Activated T-cell treated with anti-CD3 and anti-CD28 coated beads for 4 hours (primary cell): ENCODE results near the gene CAMTA1.
"Not testable (repeated sequence)": the region's sequence is repeated elsewhere in the genome, so short reads cannot be mapped to it uniquely, and the experiment has no call there.

Experiments
- DNase-seq: peaks from one replicate; pipeline ENCODE4 v3.0.0-alpha.2; 2020

CAMTA1 gene

DNA sequence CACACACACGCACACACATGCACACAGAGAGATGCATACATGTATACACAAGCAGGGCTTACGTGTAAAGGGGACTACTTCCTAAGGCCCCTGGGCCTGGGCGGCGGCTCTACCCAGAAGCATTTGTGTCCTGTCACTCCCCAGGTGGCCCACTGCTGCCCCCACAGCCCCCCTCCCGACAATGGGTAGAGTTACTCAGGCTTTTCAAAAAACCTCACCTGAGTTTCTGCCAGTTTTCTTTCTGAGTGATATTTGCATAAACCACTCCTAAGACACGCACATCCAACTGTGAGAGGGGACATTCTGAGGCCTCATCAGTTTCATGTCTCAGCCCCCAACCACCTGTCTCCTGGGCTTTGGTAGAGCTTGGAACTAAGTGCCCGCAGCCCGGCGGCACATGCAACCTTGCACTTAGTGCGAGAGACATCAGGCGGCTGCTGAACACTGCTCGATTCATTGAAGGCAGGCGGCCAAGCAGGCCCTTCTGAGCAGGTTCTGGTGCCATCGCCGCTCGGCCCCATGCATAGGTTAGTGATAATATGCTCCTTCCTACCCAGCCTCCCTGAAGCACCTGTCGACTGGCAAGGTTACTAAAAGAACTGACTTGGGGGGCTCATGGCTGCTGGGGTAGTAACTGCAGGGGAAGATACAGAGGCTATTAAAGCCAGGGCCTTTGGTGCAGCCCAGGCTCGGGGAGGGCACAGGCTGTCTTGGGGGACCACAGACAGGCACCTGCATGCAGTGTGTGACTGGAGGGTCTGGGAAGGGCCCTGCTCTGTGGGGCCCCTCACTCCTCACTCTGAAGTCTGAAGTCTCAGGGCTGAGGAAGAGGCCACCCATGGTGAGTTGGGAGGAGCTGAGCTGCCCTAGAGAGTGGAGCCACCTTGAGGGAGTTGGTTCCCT, 621.6 kb downstream of the CAMTA1 start:
- no peak for DNase-seq

DNA sequence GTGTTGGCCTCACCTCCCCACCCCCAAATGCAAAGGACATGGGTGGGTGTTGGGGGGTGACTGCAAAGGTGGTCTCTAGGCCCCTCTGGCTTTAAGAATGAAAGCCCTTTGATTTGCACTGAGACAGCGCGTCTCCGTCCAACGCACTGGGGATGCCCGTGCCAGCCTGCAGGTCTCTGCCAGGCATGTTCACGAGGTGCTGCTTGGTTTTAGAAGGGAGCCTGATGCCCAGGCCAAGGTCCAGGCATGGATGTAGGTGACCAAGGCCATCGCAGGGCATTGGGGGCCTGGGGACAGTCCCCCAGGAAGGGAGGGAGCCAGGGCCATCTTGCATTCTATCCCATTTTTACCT, 622.3 kb downstream of the CAMTA1 start:
- no peak for DNase-seq

- DNase-seq, result no peak
Measured at GRCh38 chr1:7407980-7408770, 622.9 kb downstream of the CAMTA1 start.

- no peak for DNase-seq
Measured at GRCh38 chr1:7408771-7409150, 623.5 kb downstream of the CAMTA1 start.

GRCh38 chr1:7409278-7409677, 624.0 kb downstream of the CAMTA1 start:
- no peak for DNase-seq

GRCh38 chr1:7410156-7410555, 624.9 kb downstream of the CAMTA1 start:
- DNase-seq, result no peak

DNA sequence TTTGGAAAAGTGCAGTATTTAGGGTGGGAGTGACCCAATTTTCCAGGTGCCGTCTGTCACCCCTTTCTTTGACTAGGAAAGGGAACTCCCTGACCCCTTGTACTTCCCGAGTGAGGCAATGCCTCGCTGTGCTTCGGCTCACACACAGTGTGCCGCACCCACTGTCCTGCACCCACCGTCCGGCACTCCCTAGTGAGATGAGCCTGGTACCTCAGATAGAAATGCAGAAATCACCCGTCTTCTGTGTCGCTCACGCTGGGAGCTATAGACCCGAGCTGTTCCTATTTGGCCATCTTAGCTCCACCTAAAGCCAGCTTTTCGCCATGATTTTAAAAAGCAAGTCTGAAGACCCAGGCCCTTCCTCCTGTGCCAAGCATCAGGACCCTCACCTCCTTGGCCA, 632.4 kb downstream of the CAMTA1 start:
- DNase-seq, result not testable (repeated sequence)

DNA sequence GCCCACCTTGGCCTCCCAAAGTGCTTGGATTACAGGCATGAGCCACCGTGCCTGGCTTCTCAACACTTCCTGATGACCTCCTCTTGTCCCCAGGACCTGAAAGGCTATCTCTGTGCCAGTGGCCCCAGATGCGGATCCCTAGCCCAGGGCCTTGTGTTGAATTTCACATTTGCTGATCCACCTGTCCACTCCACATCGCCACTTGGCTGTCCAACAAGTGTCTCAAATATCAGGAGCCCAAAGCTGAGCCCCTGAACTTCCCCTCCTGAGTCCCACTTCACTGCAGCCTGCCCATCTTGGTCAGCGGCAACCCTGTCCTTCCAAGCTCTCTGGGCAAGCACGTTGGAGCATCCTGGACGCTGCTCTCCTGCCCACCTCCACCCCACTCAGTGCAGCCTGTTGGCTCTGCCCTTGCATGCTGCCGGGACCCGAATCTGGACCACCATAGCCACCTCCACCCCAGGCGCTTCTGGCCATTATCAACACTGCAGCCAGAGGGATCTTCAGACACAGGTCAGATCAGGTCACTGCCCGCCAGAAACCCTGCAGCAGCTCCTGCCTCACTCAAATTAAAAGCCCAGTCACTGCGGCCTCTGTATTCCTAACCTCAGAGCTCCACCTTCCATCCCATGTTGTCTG, 633.3 kb downstream of the CAMTA1 start:
- no peak for DNase-seq

DNA sequence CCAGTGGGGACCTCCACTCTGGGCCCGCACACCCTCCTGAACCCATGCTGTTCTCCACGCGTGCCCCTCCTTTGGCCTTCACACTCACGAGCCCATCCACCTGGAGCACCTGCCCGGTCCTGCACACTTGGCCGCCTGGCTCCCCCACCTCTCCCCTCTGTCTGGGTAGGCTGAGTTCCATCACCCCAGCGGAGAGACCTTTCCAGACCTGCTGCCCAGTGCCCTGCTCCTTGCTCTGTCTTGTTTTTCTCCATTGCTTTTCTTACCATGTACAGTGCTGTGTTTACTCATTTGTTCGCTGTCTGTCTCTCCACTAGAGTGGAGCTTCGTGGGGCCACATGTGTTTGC, 634.8 kb downstream of the CAMTA1 start:
- no peak for DNase-seq

DNA sequence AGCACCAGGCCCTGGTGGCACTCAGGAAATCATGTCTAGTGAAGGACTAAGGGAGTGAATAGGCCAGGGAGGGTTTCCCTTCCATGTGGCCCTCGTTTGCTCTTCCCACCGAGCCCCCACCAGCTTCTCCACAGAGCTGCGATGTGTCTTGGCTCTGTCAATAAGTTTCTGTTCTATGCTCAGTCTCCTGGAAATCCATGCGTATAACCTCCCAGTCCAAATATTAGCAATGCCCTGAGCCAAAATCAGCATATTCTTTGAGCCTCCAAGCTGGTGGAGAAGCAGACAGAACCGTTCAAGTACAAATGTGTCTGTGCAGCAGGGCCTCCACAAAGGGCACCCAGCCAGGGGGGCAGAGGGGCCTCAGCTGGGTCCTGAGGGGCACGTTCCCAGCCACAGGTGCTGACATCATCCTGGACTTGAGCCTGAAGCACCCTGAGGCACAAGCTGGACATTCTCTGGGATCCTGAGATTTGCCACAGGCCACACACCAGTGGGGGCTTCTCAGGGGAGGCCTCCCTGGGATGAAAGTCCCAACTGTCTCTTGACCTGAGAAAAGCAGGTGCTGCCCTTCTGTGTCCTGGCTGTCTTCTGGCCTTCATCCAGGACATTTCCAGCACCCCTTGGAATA, 635.3 kb downstream of the CAMTA1 start:
- no peak for DNase-seq

- DNase-seq, result no peak
Measured at GRCh38 chr1:7421471-7422075, 636.3 kb downstream of the CAMTA1 start.

- DNase-seq, result no peak
Measured at GRCh38 chr1:7422081-7422480, 636.8 kb downstream of the CAMTA1 start.

- no peak for DNase-seq
Measured at GRCh38 chr1:7422561-7422960, 637.3 kb downstream of the CAMTA1 start.

DNA sequence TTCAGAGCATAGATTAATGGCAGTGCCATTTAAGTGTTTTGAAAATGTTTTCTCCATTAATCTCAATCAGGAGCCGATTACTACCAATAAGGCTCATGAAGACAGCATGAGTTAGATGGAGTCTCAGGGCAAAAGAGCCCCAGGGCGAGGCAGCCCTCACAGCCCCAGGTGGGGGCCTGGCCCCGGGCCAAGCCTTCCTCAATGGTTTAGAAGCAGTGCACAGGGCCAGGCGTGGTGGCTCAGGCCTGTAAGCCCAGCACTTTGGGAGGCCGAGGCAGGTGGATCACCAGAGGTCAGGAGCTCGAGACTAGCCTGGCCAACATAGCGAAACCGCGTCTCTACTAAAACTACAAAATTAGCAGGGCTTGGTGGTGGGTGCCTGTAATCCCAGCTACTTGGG, 637.7 kb downstream of the CAMTA1 start:
- DNase-seq, result no peak

DNA sequence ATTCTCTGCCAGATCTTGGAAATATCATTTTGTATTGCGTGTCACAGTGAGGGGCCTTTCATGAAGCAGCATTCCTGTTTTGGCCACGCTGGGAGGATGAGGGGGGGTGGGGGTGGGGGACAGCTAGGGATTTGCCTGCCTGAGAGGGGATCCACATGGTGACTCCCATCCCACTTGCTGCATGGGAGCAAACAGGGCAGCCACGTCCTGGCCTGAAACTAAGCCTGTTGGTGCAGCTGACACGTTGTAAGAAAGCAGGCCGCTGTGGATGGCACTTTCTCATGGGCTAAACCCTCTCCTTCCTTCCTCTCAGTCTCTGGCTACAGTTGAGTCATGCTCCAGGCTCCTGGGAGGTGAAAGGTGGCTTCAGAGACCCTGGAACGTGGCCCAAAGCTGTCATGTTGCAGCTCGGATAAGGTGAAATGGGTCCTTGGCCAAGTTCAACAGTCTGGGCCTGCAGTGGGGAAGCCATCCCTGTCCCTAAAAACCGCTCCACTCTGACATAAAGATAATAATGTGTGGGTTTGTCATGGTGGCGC, 639.2 kb downstream of the CAMTA1 start:
- no peak for DNase-seq

DNA sequence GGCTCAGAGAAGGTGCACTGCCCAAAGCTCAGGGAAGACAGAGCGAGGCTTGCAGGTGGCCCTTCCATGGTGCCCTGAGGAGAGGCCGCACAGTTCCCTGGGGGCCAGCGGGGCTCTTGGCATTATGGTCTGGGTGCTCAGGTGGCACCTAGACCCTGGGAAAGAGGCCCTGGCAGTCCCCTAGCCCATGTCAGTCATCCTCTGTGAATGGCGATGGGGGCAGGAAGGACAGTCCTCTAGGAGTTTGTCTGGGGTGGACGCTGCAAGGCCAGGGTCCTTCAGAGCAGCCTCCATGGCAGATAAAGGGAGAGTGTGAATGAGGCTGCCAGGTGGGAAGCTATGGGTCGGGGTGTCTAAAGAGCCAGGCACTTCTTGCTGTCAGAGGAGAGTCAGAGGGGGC, 640.0 kb downstream of the CAMTA1 start:
- no peak for DNase-seq

DNA sequence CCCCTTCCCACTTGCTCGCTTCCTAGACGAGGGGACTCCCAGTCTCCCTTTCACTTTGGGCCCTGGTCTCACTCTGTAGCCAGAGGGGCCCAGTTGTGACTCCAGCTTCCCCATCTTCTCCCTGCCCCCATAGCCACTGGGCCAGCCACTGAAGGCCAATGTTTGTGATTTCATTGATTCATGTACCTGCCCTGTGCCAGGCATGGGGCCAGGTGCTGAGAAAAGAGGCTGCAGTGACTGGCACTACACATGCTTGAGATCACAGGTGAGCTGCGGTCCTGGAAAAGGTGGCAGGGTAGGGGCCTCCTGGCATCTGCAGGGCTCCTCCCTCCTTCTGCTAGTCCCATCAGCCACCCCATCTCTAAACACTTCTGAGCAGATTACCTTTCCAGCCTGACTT, 640.5 kb downstream of the CAMTA1 start:
- DNase-seq, result no peak

DNA sequence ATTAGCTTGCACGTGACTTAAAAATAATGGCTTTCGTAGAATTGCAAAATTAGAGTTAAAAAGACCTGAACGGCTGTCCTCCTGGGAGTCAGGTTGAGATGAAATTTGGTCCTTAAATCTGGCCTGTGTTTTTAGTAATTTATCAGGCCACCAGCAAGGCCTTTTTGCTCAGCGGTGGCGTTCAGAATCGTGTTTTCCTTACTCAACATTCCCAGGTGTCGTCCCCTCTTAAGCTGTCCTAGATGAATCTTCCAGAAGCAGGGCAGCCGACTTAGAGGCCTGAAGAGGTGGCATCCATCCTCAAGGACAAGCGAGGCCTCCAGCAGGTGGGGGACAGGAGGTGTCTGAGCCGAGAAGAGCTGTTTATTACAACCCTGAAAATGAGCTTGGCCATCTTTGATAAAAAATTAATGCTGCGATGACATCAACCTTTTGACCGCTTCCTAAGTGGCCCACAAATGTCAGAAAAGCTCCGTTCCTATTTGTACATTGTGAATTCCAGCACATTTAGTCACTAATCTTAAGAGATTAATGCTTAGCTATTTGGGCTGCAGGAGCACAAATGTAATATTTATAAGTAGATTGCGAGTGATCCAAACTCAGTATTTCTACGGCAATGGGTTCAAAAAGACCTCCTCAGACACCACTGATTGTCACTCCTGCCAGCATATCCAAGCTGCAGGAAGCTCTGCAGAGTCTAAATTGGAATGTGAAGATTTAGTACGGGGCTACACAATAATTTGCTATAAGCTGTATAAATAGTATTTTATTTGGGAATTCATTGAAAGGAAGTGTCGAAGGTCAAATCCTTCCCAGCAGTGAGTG, 641.7 kb downstream of the CAMTA1 start:
- DNase-seq, result no peak

DNA sequence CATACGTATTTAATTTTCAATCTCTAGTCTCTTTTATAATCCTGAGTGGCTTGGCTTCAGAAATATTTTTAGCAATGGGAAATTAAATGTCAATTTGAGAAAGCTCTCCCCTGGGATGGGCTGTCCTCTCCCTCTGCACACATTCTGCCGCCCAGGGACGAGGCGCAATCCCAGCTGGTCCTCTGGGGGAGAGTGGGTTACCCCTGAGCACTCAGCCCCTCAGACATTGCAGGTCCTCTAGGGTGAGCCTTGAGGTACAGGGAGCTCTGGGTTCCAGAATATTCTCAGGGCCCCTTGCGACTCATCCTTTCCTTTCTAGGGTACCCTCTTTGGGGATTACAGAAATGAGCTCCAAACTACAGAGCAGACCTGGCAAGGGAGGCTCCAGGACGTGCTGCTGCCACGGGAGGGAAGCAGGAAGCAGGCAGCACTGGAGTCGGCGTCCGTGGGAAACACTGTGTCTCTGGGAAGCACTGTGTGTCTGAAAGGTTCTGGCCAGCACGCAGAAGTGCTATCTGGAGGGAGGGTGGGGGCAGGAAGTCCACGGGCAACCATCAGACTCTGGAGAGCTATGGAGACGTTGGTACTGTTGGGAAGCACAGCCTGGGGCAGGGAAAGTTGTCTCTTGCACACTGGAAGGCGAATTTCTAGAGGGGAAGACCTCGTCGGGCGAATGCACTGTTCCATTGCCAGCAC, 642.5 kb downstream of the CAMTA1 start:
- DNase-seq, result no peak

DNA sequence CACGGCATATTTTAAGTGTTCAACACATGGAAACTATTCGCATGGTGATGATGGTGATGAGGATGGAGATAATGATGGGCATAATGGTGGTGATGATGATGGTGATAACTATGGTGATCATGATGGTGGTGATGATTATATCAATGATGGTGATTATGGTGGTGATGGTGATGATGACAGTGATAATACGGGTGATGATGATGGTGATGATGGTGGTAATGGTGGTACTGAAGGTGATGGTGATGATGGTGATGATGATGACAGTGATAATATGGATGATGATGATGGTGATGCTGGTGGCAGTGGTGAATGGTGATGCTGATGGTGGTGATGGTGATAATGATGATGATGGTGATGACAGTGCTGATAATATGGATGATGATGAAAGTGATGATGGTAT, 644.0 kb downstream of the CAMTA1 start:
- no peak for DNase-seq

DNA sequence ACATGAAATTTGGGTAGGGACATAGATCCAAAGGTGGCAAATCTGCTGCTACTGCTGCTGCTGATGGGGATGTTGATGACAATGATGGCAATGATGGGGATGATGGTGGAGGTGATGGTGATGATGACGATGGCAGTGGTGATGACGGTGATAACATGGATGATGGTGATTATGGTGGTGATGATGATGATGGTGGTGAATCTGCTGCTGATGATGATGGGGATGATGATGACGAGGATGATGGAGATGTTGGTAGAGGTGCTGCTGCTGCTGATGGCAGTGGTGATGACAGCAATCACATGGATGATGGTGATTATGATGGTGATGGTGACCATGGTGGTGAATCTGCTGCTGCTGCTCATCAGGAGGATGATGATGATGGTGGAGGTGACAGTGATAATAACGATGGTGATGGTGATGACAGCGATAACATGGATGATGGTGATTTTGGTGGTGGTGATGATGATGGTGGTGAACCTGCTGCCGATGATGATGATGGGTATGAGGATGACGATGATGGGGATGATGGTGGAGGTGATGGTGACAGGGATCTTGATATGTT, 644.9 kb downstream of the CAMTA1 start:
- no peak for DNase-seq
